Skin of body (tissue), 3 donors: ENCODE results near the gene FHL1. TPM values are rescaled to one million over a fixed set of nuclear protein-coding genes. Genes with fewer than 3 reads are reported as not detected.
A peak's percentile ranks its signal among the peaks of the same experiment; 100 is the strongest.

Experiments
- DNase-seq: peaks from one replicate; lab custom pipeline; 2025; lab: John Stamatoyannopoulos, UW
- small RNA-seq: library from RNA; depleted of rRNA; stranded (forward); fragments of <200 nt; gene quantifications from one replicate; pipeline ENCODE3, GENCODE V24; 2014; ENCODE audit warnings: low replicate concordance
- total RNA-seq: library from RNA; depleted of rRNA; stranded (reverse); fragments of >200 nt; gene quantifications from one replicate; pipeline ENCODE4 v1.2.3, GENCODE V29; 2014

The FHL1 gene
- total RNA-seq, 1 donor from 2014 or later, result 286 TPM

DNA sequence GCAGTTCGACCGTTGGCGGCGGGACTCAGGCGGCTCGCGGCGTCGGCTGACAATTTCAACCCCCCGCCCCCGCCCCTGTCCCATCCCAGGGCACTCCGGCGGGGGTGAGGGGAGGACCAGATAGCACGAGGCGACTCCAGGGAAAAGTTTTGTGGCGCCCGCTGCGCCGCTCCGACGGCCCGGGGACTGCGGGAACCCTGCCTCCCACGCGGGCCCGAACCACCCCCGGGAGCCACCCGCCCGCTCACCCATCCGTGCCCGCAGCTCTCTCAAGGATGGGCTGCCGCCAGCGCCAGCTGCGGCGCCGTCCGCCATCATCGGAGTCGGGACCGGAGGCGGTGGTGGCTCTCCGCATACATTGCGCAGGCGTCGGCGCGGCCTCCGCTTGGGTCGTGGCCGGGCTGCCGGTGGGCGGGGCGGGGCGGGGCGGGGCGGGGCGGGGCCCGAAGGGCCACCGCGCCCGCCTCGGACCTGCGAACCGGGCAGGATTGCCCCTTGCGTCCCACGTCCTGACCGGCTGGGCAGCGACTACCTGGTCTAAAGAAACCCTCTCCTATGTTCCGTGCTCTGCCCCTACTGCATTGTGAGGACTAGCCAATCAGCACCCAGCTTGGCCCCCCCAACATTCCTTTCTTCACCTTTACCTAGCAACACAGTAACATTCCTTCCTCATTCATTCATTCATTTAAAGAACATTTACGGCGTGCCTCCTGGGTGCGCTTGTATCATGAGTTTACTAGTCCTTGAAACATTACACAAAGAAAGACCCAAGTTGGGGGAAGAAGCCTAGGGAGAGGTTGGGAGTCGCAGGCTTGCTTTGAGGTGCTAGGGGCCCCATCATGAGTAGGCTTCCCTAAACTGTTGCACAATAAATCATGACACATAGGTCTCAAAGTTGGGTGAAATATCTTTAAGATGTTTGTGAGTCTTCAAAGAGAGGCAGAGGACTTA is 104.0 kb downstream of the FHL1 start, which contains the start of gene MAP7D3:
MAP7D3 (minus strand) TSS at position 360 of the 951 bp plus-strand sequence; CDS start at position 318, 42 bp downstream.
- DNase-seq, result no peak

GRCh38 chrX:136255541-136255940 is 108.2 kb downstream of the FHL1 start:
- no peak for DNase-seq

DNA sequence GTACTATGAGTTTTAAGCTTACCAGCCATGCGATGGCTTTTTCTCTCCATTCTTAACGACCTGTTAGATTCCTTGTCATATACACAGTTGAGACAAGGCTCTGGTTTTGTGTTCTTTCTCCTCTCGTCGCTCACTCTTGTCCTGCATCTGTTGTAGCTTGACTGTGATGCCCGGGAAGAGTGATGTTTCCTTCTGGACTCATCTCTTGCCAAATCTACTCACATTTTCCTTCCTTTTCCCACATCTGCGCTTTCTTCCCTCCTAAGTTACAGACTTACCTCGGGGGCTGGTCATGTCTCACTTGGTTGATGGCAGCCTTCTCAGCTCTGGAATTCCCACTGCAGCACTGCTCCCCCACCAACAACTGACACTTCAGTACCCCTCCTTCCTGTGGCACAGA is 108.7 kb downstream of the FHL1 start:
- DNase-seq, result peak; percentile 46

GRCh38 chrX:136258951-136259350 is 111.6 kb downstream of the FHL1 start:
- DNase-seq, result no peak

DNA sequence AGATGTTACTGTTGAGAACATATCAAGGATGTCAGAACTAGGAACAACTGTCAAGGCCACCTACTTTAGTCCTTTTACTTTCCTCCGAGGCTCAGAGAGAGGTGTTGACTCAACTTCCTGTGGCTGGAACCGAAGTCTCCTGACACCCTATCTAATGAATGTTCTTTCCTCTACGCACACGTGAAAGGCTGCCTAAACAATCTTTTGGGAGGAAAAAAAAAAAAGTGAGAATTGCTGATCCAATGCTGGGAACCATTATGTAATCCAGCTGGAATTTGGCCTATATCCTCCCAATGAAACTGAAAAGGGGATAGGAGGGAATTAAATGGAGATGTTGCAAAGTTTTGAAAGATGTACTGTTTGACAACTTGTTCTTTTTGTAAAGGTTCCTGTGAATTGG is 112.2 kb downstream of the FHL1 start:
- peak; percentile 38 for DNase-seq

GRCh38 chrX:136260776-136261175 is 113.4 kb downstream of the FHL1 start:
- DNase-seq, result peak; percentile 89

Small RNAs within 50 kb of the gene (small RNA-seq; reads per million reads assigned to genes)
- not detected for gene RF01210

Other genes starting within 250 kb of the FHL1 start
- 13.2 TPM for gene MMGT1, start 173.5 kb upstream of the FHL1 start, total RNA-seq
- gene SLC9A6, start 162.1 kb upstream of the FHL1 start, total RNA-seq, result 15.9 TPM
- gene MAP7D3, start 103.9 kb downstream of the FHL1 start, total RNA-seq, result 18.0 TPM
- not detected for gene ADGRG4, start 153.4 kb downstream of the FHL1 start, total RNA-seq